Thymus (tissue), 11 donors: ENCODE measurements around the gene ANGPTL2. TPM values are rescaled to one million over a fixed set of nuclear protein-coding genes. Genes with fewer than 3 reads are reported as not detected.

Experiments used
- DNase-seq, 9 donors: peaks; one replicate each; pipeline ENCODE4 v3.0.0-alpha.2; 2013; ENCODE audit warnings: low spot score in 9 of 9, low read depth in 6 of 9, missing footprints in 1 of 9
- H3K27ac ChIP-seq, 2 donors: one replicate each; pipeline ENCODE4 v1.5.1; 2013; ENCODE audit warnings: control low read depth in 1 of 2, low read depth in 1 of 2, low read length in 1 of 2, mild to moderate bottlenecking in 1 of 2, moderate library complexity in 1 of 2
- H3K27me3 ChIP-seq, 2 donors: one replicate each; pipeline ENCODE4 v1.5.1; 2013; ENCODE audit warnings: low read length in 1 of 2; ENCODE audit not compliant: control insufficient read depth in 2 of 2, insufficient read depth in 1 of 2
- H3K36me3 ChIP-seq, 2 donors: one replicate each; pipeline ENCODE4 v1.5.1; 2013; ENCODE audit warnings: low read length in 1 of 2, mild to moderate bottlenecking in 1 of 2, moderate library complexity in 1 of 2; ENCODE audit not compliant: control insufficient read depth in 2 of 2, insufficient read depth in 2 of 2
- H3K4me1 ChIP-seq, 2 donors: one replicate each; pipeline ENCODE4 v1.5.1; 2013; ENCODE audit warnings: low read length in 2 of 2; ENCODE audit not compliant: control insufficient read depth in 2 of 2, insufficient read depth in 2 of 2
- H3K4me3 ChIP-seq, 2 donors: one replicate each; pipeline ENCODE4 v1.5.1; 2013; ENCODE audit warnings: low read length in 2 of 2, control low read depth in 1 of 2, mild to moderate bottlenecking in 1 of 2
- H3K9me3 ChIP-seq, 2 donors: one replicate each; pipeline ENCODE4 v1.5.1; 2013; ENCODE audit warnings: low read length in 1 of 2, mild to moderate bottlenecking in 1 of 2; ENCODE audit not compliant: control insufficient read depth in 2 of 2, insufficient read depth in 1 of 2
- WGBS: extraction: QIAGEN DNeasy Blood & Tissue Kit; methylation state at CpG from one replicate; pipeline ENCODE4 v1.1.7; 2013; 5-methylcytosine and 5-hydroxymethylcytosine counted together
- polyA plus RNA-seq: library from polyadenylated mRNA; stranded (reverse); fragments of 200-250 nt; gene quantifications from one replicate; pipeline ENCODE4 v1.2.3, GENCODE V29; 2013
- total RNA-seq: library from RNA; stranded (reverse); fragments of 120-200 nt; gene quantifications from one replicate; pipeline ENCODE4 v1.2.4, GENCODE V29; 2013
- donor health status: healthy.

The ANGPTL2 gene
- total and polyA plus RNA-seq, 2 donors = 3.1 to 3.2 TPM

- no peaks in the 10 kb centered on the region for H3K27me3 ChIP-seq
- WGBS = 97% methylated on average over 1 of the region's 1 CpG
- H3K4me3 ChIP-seq = no peak overlapping the region
- no peaks in the 10 kb centered on the region for H3K4me1 ChIP-seq
- H3K27ac ChIP-seq = no peak overlapping the region
- no peak for DNase-seq
- H3K36me3 ChIP-seq = no peaks in the 10 kb centered on the region
- H3K9me3 ChIP-seq = no peaks in the 10 kb centered on the region
Observed at GRCh38 chr9:127065592-127065991, 56.8 kb downstream of the ANGPTL2 start.

- DNase-seq = no peak
- Histone ChIP-seq H3K27me3 (no peaks in the 10 kb centered on the region), H3K9me3 (no peaks in the 10 kb centered on the region), H3K4me3 (no peak overlapping the region), H3K4me1 (no peaks in the 10 kb centered on the region), H3K27ac (no peak overlapping the region), H3K36me3 (no peaks in the 10 kb centered on the region)
- WGBS = 98% methylated on average over 2 of the region's 2 CpGs
Observed at GRCh38 chr9:127064335-127064734, 58.1 kb downstream of the ANGPTL2 start.

DNA sequence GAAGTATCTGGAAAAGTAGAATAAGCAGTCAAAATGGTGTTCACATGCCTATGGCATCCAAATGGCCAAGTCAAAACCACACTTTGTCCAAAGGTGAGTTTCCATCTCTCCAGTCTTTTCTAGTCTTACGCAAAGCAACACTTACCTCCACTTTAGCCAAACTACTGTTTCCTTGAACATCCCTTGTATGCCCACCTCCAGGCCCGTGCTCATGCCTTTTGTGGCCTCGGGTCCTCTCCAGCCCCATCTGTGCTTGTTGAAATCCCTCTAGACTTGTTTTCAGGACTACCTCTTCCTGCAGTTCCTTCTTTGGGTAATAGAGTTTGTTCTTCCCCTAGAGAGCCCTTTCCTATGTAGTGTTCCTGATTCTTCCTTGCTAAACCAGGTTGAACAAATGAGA, 61.0 kb downstream of the ANGPTL2 start:
- no peak overlapping the region for H3K27ac ChIP-seq
- H3K36me3 ChIP-seq = no peaks in the 10 kb centered on the region
- WGBS = 99% methylated on average over 3 of the region's 3 CpGs
- H3K9me3 ChIP-seq = no peaks in the 10 kb centered on the region
- no peaks in the 10 kb centered on the region for H3K27me3 ChIP-seq
- no peak for DNase-seq
- no peak overlapping the region for H3K4me3 ChIP-seq
- H3K4me1 ChIP-seq = no peaks in the 10 kb centered on the region

DNA sequence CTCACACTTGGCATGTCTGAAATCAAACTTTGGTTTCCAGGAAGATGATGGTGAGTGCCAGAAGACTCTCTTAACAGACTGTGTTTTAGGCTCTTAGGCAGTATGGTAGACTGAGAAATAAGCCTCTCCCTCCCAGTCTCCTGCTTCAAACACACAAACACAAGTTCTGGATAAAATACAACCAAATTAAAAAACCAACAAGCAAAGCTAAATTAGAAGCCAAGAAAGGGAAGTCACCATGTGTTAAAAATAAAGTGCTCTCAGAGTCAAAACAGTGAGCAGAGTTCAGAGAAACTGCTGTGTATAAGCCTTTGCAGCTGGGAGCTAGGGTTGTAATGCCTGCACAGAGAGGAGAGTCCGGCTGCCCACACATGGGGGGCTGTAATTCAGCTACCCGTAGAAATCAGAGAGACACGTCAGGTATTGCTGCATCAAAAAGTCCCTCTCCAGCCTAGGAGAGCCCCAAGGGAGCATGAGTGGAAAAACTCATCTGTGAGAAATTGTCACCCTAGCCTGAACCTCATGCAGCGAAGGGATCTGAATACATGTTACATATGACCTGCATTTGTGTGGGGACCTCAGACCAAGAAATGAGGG, 62.6 kb downstream of the ANGPTL2 start:
- Histone ChIP-seq H3K4me1 (no peaks in the 10 kb centered on the region), H3K4me3 (no peak overlapping the region), H3K36me3 (no peaks in the 10 kb centered on the region), H3K27me3 (no peaks in the 10 kb centered on the region), H3K9me3 (no peaks in the 10 kb centered on the region), H3K27ac (no peak overlapping the region)
- WGBS = 93% methylated on average over 4 of the region's 4 CpGs
- no peak for DNase-seq

DNA sequence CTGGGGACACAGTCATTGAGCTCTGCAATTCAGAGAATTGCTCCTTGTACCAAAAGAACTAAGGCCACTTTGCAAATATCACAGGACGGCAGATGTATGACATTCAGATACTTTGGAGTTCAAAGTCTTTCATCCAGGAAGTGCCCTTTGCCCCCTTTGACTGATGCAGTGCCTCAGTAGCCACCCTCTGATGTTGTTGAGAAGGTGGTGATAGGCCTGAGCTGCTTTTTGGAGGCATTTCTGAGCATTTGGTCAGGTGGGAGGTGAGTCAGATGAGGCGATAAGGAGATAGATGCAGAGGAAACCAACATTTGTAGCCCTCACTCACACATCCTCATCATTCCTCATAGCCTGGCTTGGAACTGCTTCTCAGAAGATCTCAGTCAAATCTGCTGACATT, 63.4 kb downstream of the ANGPTL2 start:
- no peaks in the 10 kb centered on the region for H3K9me3 ChIP-seq
- no peak overlapping the region for H3K27ac ChIP-seq
- no peaks in the 10 kb centered on the region for H3K27me3 ChIP-seq
- H3K36me3 ChIP-seq = no peaks in the 10 kb centered on the region
- no peak for DNase-seq
- WGBS = 98% methylated on average over 2 of the region's 2 CpGs
- no peaks in the 10 kb centered on the region for H3K4me1 ChIP-seq
- no peak overlapping the region for H3K4me3 ChIP-seq

DNA sequence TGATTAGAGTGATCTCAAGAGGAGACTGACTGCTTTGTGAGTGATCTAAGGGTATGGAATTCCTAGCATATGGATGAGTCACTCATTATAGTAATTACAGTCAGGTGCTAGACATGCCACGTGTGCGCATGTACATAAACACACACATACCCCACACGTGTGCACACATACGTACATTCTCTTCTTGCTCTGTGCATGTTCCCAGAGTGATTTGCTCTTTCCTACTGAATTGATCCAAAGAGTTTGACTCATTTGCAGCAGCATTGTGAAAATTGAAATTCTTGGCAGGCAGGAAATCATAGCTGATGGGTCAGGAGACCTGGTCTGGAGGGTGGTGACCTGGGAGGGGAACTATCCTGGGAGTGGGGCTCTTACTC, 63.8 kb downstream of the ANGPTL2 start:
- 97% methylated on average over 4 of the region's 4 CpGs for WGBS
- Histone ChIP-seq H3K27me3 (no peaks in the 10 kb centered on the region), H3K4me1 (no peaks in the 10 kb centered on the region), H3K27ac (no peak overlapping the region), H3K9me3 (no peaks in the 10 kb centered on the region), H3K36me3 (no peaks in the 10 kb centered on the region), H3K4me3 (no peak overlapping the region)
- no peak for DNase-seq

DNA sequence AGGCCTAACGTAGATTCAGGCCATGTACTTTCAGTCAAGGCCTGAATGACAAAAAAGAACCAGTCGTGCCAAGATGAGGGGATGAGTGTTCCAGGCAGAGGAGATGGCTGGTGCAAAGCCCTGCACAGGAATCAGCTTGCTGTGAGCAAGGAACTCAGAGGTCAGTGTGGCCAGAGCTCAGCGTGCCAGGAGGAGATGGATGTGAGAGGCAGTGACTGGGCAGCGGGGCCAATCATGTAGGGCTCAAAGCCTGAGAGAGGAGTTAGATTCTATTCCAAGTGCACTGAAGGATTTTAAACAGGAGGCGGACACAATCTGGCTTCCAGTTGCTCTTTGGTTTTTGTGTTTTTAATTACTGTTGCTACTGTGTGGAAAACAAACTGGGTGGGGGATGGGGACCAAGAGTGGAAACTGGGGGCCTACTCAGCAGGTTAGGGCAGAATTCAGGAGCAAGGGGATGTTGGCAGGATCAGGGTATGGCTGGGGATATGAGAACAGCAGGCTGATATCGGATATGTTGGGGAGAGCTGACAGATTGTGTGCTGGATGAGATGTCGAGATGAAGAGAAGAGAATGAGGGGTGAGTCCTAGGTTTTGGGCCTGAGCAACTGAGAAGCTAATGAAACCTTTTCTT, 64.3 kb downstream of the ANGPTL2 start:
- Histone ChIP-seq H3K4me1 (no peaks in the 10 kb centered on the region), H3K27ac (no peak overlapping the region)
- WGBS = 97% methylated on average over 7 of the region's 7 CpGs

DNA sequence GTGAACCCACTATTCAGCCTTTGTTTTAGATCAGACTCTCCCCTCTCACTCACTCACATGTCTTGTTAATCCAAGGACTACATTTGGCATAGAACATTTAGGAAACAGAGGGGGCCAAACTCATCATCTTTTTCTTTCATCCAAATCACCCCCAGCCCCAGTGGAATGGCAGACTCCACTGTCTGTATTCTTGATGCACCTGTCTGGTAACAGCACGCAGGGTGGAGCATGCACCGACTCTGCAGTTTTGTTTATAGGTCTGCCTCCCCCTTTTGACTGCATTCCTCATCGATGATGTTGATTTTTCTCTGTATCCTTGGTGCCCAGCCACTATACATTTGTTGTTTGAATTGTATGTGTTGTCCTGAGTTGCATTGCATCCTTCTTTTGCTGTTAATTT, 66.0 kb downstream of the ANGPTL2 start:
- Histone ChIP-seq H3K9me3 (no peaks in the 10 kb centered on the region), H3K4me3 (no peak overlapping the region), H3K27me3 (no peaks in the 10 kb centered on the region), H3K4me1 (no peaks in the 10 kb centered on the region), H3K27ac (no peak overlapping the region), H3K36me3 (peaks cover 0 to 3% of the 10 kb centered on the region in 2 donors)
- 94% methylated on average over 3 of the region's 3 CpGs for WGBS
- no peak for DNase-seq

More for the DNA sequence above, 64.3 kb downstream of the ANGPTL2 start:
- no peaks in the 10 kb centered on the region for H3K27me3 ChIP-seq
- H3K9me3 ChIP-seq = no peaks in the 10 kb centered on the region
- H3K36me3 ChIP-seq = peaks cover 0 to 3% of the 10 kb centered on the region in 2 donors
- no peak overlapping the region for H3K4me3 ChIP-seq
- no peak for DNase-seq

- no peak overlapping the region for H3K27ac ChIP-seq
- H3K27me3 ChIP-seq = no peaks in the 10 kb centered on the region
- no peaks in the 10 kb centered on the region for H3K9me3 ChIP-seq
- no peaks in the 10 kb centered on the region for H3K4me1 ChIP-seq
- no peak overlapping the region for H3K4me3 ChIP-seq
- H3K36me3 ChIP-seq = peaks cover 0 to 3% of the 10 kb centered on the region in 2 donors
- DNase-seq = no peak
Observed at GRCh38 chr9:127055745-127056402, 66.6 kb downstream of the ANGPTL2 start.
